HepG2 (cell line): Measurements from ENCODE around the gene NUP155. TPM values are rescaled to one million over a fixed set of nuclear protein-coding genes. Genes with fewer than 3 reads are reported as not detected.
A peak's percentile ranks its signal among the peaks of the same experiment; 100 is the strongest.

Source experiments
- GTF2F1 ChIP-seq: fragments of 150-350 bp; IDR thresholded peaks from 2 replicates; pipeline ENCODE4 v1.6.1; 2014; ENCODE audit warnings: low read length
- HNRNPLL ChIP-seq: fragments of 200-400 bp; formaldehyde crosslinking; IDR thresholded peaks from 2 replicates; pipeline ENCODE4 v1.6.1; 2017; ENCODE audit warnings: mild to moderate bottlenecking, low read depth, low read length; ENCODE audit not compliant: poor library complexity, severe bottlenecking
- KAT8 ChIP-seq: IDR thresholded peaks from 2 replicates; pipeline ENCODE4 v1.6.1; 2016; ENCODE audit warnings: missing genetic modification reagents, missing compliant biosample characterization
- MLXIP ChIP-seq: sonication (generic); formaldehyde crosslinking; IDR thresholded peaks from 2 replicates; pipeline ENCODE4 v1.9.0; 2021; ENCODE audit warnings: missing genetic modification reagents, borderline replicate concordance
- POGZ ChIP-seq: sonication (generic); formaldehyde crosslinking; IDR thresholded peaks from 2 replicates; pipeline ENCODE4 v1.4.0; 2020; ENCODE audit warnings: mild to moderate bottlenecking, missing genetic modification reagents
- POLR2G ChIP-seq: fragments of 200-400 bp; formaldehyde crosslinking; IDR thresholded peaks from 2 replicates; pipeline ENCODE4 v1.6.1; 2018; ENCODE audit warnings: mild to moderate bottlenecking, low read depth, low read length, moderate library complexity
- PRDM10 ChIP-seq: sonication (generic); formaldehyde crosslinking; IDR thresholded peaks from 2 replicates; pipeline ENCODE4 v1.4.0; 2020; ENCODE audit warnings: low read depth, missing genetic modification reagents
- REXO4 ChIP-seq: sonication (generic); formaldehyde crosslinking; IDR thresholded peaks from 2 replicates; pipeline ENCODE4 v1.8.0; 2022; ENCODE audit warnings: missing genetic modification reagents, mild to moderate bottlenecking, borderline replicate concordance
- SIN3A ChIP-seq: IDR thresholded peaks from 2 replicates; pipeline ENCODE4 v1.6.1; 2011; ENCODE audit warnings: low read depth, mild to moderate bottlenecking, control low read depth, low read length, borderline replicate concordance
- ZFAT ChIP-seq: sonication (generic); formaldehyde crosslinking; conservative IDR thresholded peaks from 2 replicates; pipeline ENCODE4 v1.8.1; 2023; ENCODE audit warnings: missing genetic modification reagents, inconsistent platforms
- ZFX ChIP-seq: sonication (generic); formaldehyde crosslinking; IDR thresholded peaks from 2 replicates; pipeline ENCODE4 v1.4.0; 2020; ENCODE audit warnings: mild to moderate bottlenecking, low read depth, missing genetic modification reagents, moderate library complexity
- ZFY ChIP-seq: sonication (generic); formaldehyde crosslinking; IDR thresholded peaks from 2 replicates; pipeline ENCODE4 v1.4.0; 2020; ENCODE audit warnings: missing genetic modification reagents
- ZMYM3 ChIP-seq: sonication (generic); formaldehyde crosslinking; IDR thresholded peaks from 2 replicates; pipeline ENCODE4 v1.5.1; 2020; ENCODE audit warnings: mild to moderate bottlenecking, missing genetic modification reagents
- ZMYM4 ChIP-seq: sonication (generic); formaldehyde crosslinking; IDR thresholded peaks from 2 replicates; pipeline ENCODE4 v1.8.1; 2023; ENCODE audit warnings: mild to moderate bottlenecking, missing genetic modification reagents
- ZNF543 ChIP-seq: sonication (generic); formaldehyde crosslinking; IDR thresholded peaks from 2 replicates; pipeline ENCODE4 v1.4.0; 2020; ENCODE audit warnings: mild to moderate bottlenecking, missing genetic modification reagents
- ZNF703 ChIP-seq: sonication (generic); formaldehyde crosslinking; IDR thresholded peaks from 2 replicates; pipeline ENCODE4 v1.5.1; 2020; ENCODE audit warnings: missing genetic modification reagents, mild to moderate bottlenecking, moderate library complexity, borderline replicate concordance
- ZNF713 ChIP-seq: sonication (generic); formaldehyde crosslinking; IDR thresholded peaks from 2 replicates; pipeline ENCODE4 v1.4.0; 2020; ENCODE audit warnings: mild to moderate bottlenecking, missing genetic modification reagents
- ZSCAN31 ChIP-seq: sonication (generic); formaldehyde crosslinking; IDR thresholded peaks from 2 replicates; pipeline ENCODE4 v1.5.0; 2020; ENCODE audit warnings: low read depth, mild to moderate bottlenecking, missing genetic modification reagents
- polyA plus RNA-seq, 8 experiments: library from polyadenylated mRNA; depleted of rRNA in 3 of 8; stranded (reverse) in 7 of 8; unstranded in 1 of 8; fragments of >200 nt; fragmentation: Illumina TruSeq in 4 of 8; extraction: Trizol in 4 of 8; gene quantifications; 2 replicates each; pipeline versions ENCODE4 v1.2.1 to v1.2.3, GENCODE V29; 2011 to 2016; ENCODE audit warnings: low read depth in 4 of 8, missing spikeins in 1 of 8, mixed read lengths in 1 of 8; ENCODE audit not compliant: insufficient read depth in 1 of 8
- total RNA-seq, 5 experiments: library from RNA; depleted of rRNA; stranded (reverse); fragments of >200 nt; fragmentation: Illumina TruSeq; extraction: Trizol; gene quantifications; 2 replicates each; pipeline ENCODE4 v1.2.3, GENCODE V29; 2016; ENCODE audit warnings: low read depth in 1 of 5
- TF ChIP-seq, protein P1 (sequence below): sonication (generic); formaldehyde crosslinking; IDR thresholded peaks from 2 replicates; pipeline ENCODE4 v1.4.0; 2020; ENCODE audit warnings: missing genetic modification reagents
- TF ChIP-seq, protein P2 (sequence below): sonication (generic); formaldehyde crosslinking; IDR thresholded peaks from 2 replicates; pipeline ENCODE4 v1.5.0; 2020; ENCODE audit warnings: missing genetic modification reagents

NUP155 gene
- total and polyA plus RNA-seq, 2 of the 13 experiments (the other 11 are each of a cell fraction or from before 2014, with no cell fraction given), result 13.0 to 57.4 TPM

DNA sequence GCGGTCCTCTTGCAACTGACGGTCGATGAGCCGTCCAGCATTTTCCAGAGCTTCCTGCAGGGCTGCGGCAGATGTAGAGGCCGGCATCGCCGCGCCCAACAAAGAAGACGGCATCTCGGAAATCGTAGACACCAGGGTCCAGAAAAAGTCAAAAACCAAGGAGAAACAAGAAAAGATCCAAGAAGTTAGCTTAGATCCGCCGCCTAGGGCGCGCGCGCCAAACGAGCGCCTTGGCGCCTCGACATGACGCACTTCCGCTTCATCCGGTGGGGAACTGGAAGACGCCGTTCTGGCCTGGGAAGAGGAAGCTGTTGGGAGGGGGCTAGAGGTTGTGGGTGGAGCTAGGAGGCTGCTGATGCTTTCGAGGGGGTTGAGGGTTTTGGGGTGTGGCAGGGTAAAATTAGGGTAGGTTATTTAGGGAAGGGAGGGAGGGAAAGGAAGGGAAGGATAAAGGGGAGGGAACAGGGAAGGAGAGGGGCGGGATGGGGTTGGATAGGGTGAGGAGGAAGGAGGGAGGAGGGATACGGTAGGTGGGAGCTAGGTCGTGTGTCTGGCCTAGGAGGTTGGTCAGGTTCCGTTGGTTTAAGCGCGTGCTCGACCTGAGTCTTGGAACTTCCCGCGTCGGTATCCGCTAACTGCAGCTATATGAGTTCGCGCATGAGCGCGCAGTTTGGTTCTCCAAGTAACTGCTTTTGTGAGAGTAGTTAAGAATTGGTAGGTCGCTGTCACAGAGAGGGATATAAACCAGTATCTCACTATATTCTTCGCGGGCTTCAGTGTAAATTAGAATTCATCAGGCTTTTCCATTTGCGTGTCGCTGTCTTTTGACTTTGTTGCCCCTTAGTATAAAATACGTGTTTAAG, at the start of gene NUP155 (continued):
- TF ChIP-seq, protein P1, sequence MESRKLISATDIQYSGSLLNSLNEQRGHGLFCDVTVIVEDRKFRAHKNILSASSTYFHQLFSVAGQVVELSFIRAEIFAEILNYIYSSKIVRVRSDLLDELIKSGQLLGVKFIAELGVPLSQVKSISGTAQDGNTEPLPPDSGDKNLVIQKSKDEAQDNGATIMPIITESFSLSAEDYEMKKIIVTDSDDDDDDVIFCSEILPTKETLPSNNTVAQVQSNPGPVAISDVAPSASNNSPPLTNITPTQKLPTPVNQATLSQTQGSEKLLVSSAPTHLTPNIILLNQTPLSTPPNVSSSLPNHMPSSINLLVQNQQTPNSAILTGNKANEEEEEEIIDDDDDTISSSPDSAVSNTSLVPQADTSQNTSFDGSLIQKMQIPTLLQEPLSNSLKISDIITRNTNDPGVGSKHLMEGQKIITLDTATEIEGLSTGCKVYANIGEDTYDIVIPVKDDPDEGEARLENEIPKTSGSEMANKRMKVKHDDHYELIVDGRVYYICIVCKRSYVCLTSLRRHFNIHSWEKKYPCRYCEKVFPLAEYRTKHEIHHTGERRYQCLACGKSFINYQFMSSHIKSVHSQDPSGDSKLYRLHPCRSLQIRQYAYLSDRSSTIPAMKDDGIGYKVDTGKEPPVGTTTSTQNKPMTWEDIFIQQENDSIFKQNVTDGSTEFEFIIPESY (CRISPR knock-in tag), result no peak
- peak; percentile 94 for TF ChIP-seq POGZ (CRISPR knock-in tag)
- no peak for TF ChIP-seq REXO4 (CRISPR knock-in tag)
- TF ChIP-seq, protein P2, sequence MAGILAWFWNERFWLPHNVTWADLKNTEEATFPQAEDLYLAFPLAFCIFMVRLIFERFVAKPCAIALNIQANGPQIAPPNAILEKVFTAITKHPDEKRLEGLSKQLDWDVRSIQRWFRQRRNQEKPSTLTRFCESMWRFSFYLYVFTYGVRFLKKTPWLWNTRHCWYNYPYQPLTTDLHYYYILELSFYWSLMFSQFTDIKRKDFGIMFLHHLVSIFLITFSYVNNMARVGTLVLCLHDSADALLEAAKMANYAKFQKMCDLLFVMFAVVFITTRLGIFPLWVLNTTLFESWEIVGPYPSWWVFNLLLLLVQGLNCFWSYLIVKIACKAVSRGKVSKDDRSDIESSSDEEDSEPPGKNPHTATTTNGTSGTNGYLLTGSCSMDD, result no peak
- no peak for TF ChIP-seq GTF2F1
- peak; percentile 90; the same call in 1 of the 2 replicates for TF ChIP-seq SIN3A
- no peak for TF ChIP-seq MLXIP
- peak; percentile 48; the same call in 1 of the 2 replicates for TF ChIP-seq ZSCAN31 (CRISPR knock-in tag)
- TF ChIP-seq KAT8, result peak; percentile 99
- TF ChIP-seq ZNF543 (CRISPR knock-in tag), result no peak
- TF ChIP-seq ZMYM3 (CRISPR knock-in tag), result no peak
- TF ChIP-seq ZFX (CRISPR knock-in tag), result peak; percentile 67
- peak; percentile 59 for TF ChIP-seq HNRNPLL
- peak; percentile 56; the same call in 1 of the 2 replicates for TF ChIP-seq ZFY (CRISPR knock-in tag)
- peak; percentile 85 for TF ChIP-seq POLR2G
- peak; percentile 96 for TF ChIP-seq ZMYM4 (CRISPR knock-in tag)
- no peak for TF ChIP-seq ZNF713 (CRISPR knock-in tag)
- no peak for TF ChIP-seq ZNF703
- no peak for TF ChIP-seq ZFAT (CRISPR knock-in tag)
- TF ChIP-seq PRDM10 (CRISPR knock-in tag), result no peak
